Hypothalamus (tissue), 51 donors: ENCODE data around the gene UCP2.
"Not testable (repeated sequence)": the region's sequence is repeated elsewhere in the genome, so short reads cannot be mapped to it uniquely, and the experiment has no call there.

Source experiments
- DNase-seq, 51 donors: peaks; one replicate each; lab custom pipeline; 2025; lab: John Stamatoyannopoulos, UW

The UCP2 gene

GRCh38 chr11:73996161-73996747, 13.6 kb upstream of the UCP2 start:
- DNase-seq = no peak

- no peak for DNase-seq
Measured at GRCh38 chr11:73995731-73996130, 13.1 kb upstream of the UCP2 start.

GRCh38 chr11:73995247-73995646, 12.6 kb upstream of the UCP2 start:
- DNase-seq = no peak

GRCh38 chr11:73991471-73992006, 8.9 kb upstream of the UCP2 start:
- DNase-seq = no peak

GRCh38 chr11:73990730-73991129, 8.1 kb upstream of the UCP2 start:
- no peak for DNase-seq

- DNase-seq = no peak
Measured at GRCh38 chr11:73989156-73989555, 6.5 kb upstream of the UCP2 start.

- DNase-seq = no peak
Measured at GRCh38 chr11:73988227-73988626, 5.6 kb upstream of the UCP2 start.

GRCh38 chr11:73985661-73986060, 3.0 kb upstream of the UCP2 start:
- not testable (repeated sequence) for DNase-seq

GRCh38 chr11:73983741-73984538, 1.3 kb upstream of the UCP2 start:
- no peak for DNase-seq

GRCh38 chr11:73982990-73983740, 522 bp upstream of the UCP2 start:
- DNase-seq = peak; percentile 47 to 96 (median 89)

GRCh38 chr11:73981051-73981805, 1.4 kb downstream of the UCP2 start:
- DNase-seq = no peak

GRCh38 chr11:73980001-73980961, 2.4 kb downstream of the UCP2 start:
- DNase-seq = peak in 6 of 51 donors; percentile 4 to 27 (median 16)

GRCh38 chr11:73978576-73979086, 4.0 kb downstream of the UCP2 start:
- DNase-seq = no peak

- no peak for DNase-seq
Measured at GRCh38 chr11:73977856-73978519, 4.7 kb downstream of the UCP2 start.

GRCh38 chr11:73976451-73977151, 6.0 kb downstream of the UCP2 start:
- no peak for DNase-seq

- DNase-seq = no peak
Measured at GRCh38 chr11:73975479-73975757, 7.2 kb downstream of the UCP2 start.

- no peak for DNase-seq
Measured at GRCh38 chr11:73974604-73975478, 7.8 kb downstream of the UCP2 start.
